K562 (cell line): ENCODE measurements around the gene KIAA1614. TPM values are rescaled to one million over a fixed set of nuclear protein-coding genes. Genes with fewer than 3 reads are reported as not detected.

Experiments
- ATAC-seq: fragments of 200-7000 bp; cut with Tn5 transposase; 3 replicates; pipeline ENCODE4 v1.9.1; 2020; ENCODE audit warnings: moderate library complexity
- BruUV-seq: library from RNA; stranded (reverse); fragments of 400-500 nt; replicated peaks from 2 replicates; lab custom pipeline; 2021; lab: Mats Ljungman, UMichigan
- CTCF ChIA-PET: fragments of 300-600 bp; formaldehyde crosslinking; extraction: SDS; loops from one replicate; lab custom pipeline; 2021; ENCODE audit warnings: low intra/inter-chr PET ratio; lab: Yijun Ruan, JAX
- POLR2A ChIA-PET: fragments of 300-600, 350-650 bp; sonication (Branson Sonifier 250); formaldehyde crosslinking; extraction: SDS; loops from one replicate; lab custom pipeline; 2021; ENCODE audit warnings: antibody characterized with exemption, inconsistent platforms; lab: Yijun Ruan, JAX
- DNase-seq, 4 experiments: peaks; one replicate each; pipeline versions ENCODE4 v3.0.0 to v3.0.0-alpha.2; 2011 to 2018; ENCODE audit warnings: low spot score in 3 of 4, mixed read lengths in 3 of 4; ENCODE audit errors: extremely low read depth in 1 of 4
- FAIRE-seq: peaks from 2 replicates; lab custom pipeline; 2011; peaks lifted over from hg19 to GRCh38; lab: Jason Lieb, UNC
- H2AFZ ChIP-seq: 2 replicates; pipeline ENCODE4 v1.6.0; 2011; ENCODE audit warnings: low read depth, low read length, control low read depth, inconsistent platforms
- H3K27ac ChIP-seq: fragments of 200-600 bp; 3 replicates; pipeline ENCODE4 v1.8.0; 2011; ENCODE audit warnings: low read depth, mild to moderate bottlenecking, control low read depth, inconsistent platforms, low read length, moderate library complexity, mixed read lengths; ENCODE audit errors: extremely low read depth
- H3K27me3 ChIP-seq, 2 experiments: fragments of 300-600 bp in 1 of 2; 2 replicates in 1 of 2; 3 replicates in 1 of 2; pipeline versions ENCODE4 v1.6.0 to v1.8.0; 2011; ENCODE audit warnings: inconsistent platforms in 2 of 2, low read length in 2 of 2, mild to moderate bottlenecking in 1 of 2, mixed read lengths in 1 of 2, moderate library complexity in 1 of 2; ENCODE audit not compliant: control insufficient read depth in 2 of 2, insufficient read depth in 2 of 2
- H3K36me3 ChIP-seq: fragments of 300-600 bp; 3 replicates; pipeline ENCODE4 v1.8.0; 2011; ENCODE audit warnings: mild to moderate bottlenecking, low read length, inconsistent platforms; ENCODE audit not compliant: control insufficient read depth, insufficient read depth
- H3K4me1 ChIP-seq, 2 experiments: fragments of 200-600 bp in 1 of 2; replicated peaks in 1 of 2; 2 replicates in 1 of 2; 3 replicates in 1 of 2; pipeline versions ENCODE4 v1.5.1 to v1.8.0; 2011; ENCODE audit warnings: inconsistent platforms in 2 of 2, low read length in 2 of 2, mild to moderate bottlenecking in 1 of 2, mixed read lengths in 1 of 2, moderate library complexity in 1 of 2; ENCODE audit not compliant: control insufficient read depth in 2 of 2, insufficient read depth in 2 of 2
- H3K4me2 ChIP-seq: 2 replicates; pipeline ENCODE4 v1.6.1; 2011; ENCODE audit warnings: low read length, control low read depth, inconsistent platforms, mixed read lengths; ENCODE audit not compliant: insufficient read depth
- H3K4me3 ChIP-seq: fragments of 200-600 bp; sonication (generic), shearing (Covaris generic); 2 replicates; pipeline ENCODE4 v1.5.1; 2016; ENCODE audit warnings: control low read depth, inconsistent platforms
- H3K79me2 ChIP-seq: fragments of 200-600 bp; 3 replicates; pipeline ENCODE4 v1.8.0; 2011; ENCODE audit warnings: low read length, inconsistent platforms; ENCODE audit not compliant: control insufficient read depth, insufficient read depth
- H3K9ac ChIP-seq, 2 experiments: 2 replicates each; pipeline versions ENCODE4 v1.6.0 to v1.6.1; 2011; ENCODE audit warnings: low read depth in 2 of 2, low read length in 2 of 2, control low read depth in 1 of 2, inconsistent platforms in 1 of 2, mild to moderate bottlenecking in 1 of 2, mixed read lengths in 1 of 2; ENCODE audit not compliant: insufficient read depth in 1 of 2
- H3K9me1 ChIP-seq: one replicate; pipeline ENCODE4 v1.6.0; 2011; ENCODE audit warnings: inconsistent platforms, mild to moderate bottlenecking, low read length, moderate library complexity; ENCODE audit not compliant: control insufficient read depth, insufficient read depth
- H3K9me3 ChIP-seq: replicated peaks from 2 replicates; pipeline ENCODE4 v1.5.1; 2011; ENCODE audit warnings: low read depth, low read length, inconsistent platforms; ENCODE audit not compliant: control insufficient read depth, insufficient read depth
- H4K20me1 ChIP-seq: replicated peaks from 2 replicates; pipeline ENCODE4 v1.6.1; 2011; ENCODE audit warnings: low read length, inconsistent platforms, mixed read lengths; ENCODE audit not compliant: control insufficient read depth, insufficient read depth
- ELF2 ChIP-seq: fragments of 250-450 bp; sonication (Bioruptor Pico); IDR thresholded peaks from 2 replicates; pipeline ENCODE4 v1.5.0; 2021; ENCODE audit warnings: mild to moderate bottlenecking
- HMBOX1 ChIP-seq: sonication (generic); IDR thresholded peaks from 2 replicates; pipeline ENCODE4 v1.6.1; 2016
- POLR2G ChIP-seq: fragments of 200-400 bp; formaldehyde crosslinking; IDR thresholded peaks from 2 replicates; pipeline ENCODE4 v1.6.1; 2017; ENCODE audit warnings: low read depth, mild to moderate bottlenecking, antibody characterized with exemption, low read length, moderate library complexity
- PRMT5 ChIP-seq: sonication (generic); formaldehyde crosslinking; IDR thresholded peaks from 2 replicates; pipeline ENCODE4 v1.5.0; 2020; ENCODE audit warnings: missing genetic modification reagents
- SRSF1 ChIP-seq: fragments of 200-400 bp; formaldehyde crosslinking; IDR thresholded peaks from 2 replicates; pipeline ENCODE4 v1.6.1; 2017; ENCODE audit warnings: mild to moderate bottlenecking, low read depth, low read length, moderate library complexity
- STAT5A ChIP-seq: IDR thresholded peaks from 2 replicates; pipeline ENCODE4 v1.6.1; 2012; ENCODE audit warnings: low read length, inconsistent platforms, borderline replicate concordance
- ZNF239 ChIP-seq: fragments of 250-450 bp; sonication (Bioruptor Pico); IDR thresholded peaks from 2 replicates; pipeline ENCODE4 v1.4.0; 2020; ENCODE audit warnings: mild to moderate bottlenecking
- WGBS: fragments of 100-300 bp; shearing (Covaris generic); methylation state at CpG from one replicate; pipeline ENCODE4 v1.1.6; 2016; ENCODE audit warnings: low coverage, mixed read lengths; ENCODE audit not compliant: insufficient coverage; ENCODE audit errors: missing lambda C conversion rate; 5-methylcytosine and 5-hydroxymethylcytosine counted together
- in situ Hi-C: fragments of 300-500 bp; cut with MboI; formaldehyde crosslinking; loops from 4 replicates; pipeline ENCODE4 v1.15.0; 2018; ENCODE audit warnings: inconsistent platforms, mixed read lengths
- intact Hi-C: fragments of 100-400 bp; cut with micrococcal nuclease; formaldehyde crosslinking; loops from 2 replicates; pipeline ENCODE4 v1.14.2; 2022
- polyA plus RNA-seq, 8 experiments: library from polyadenylated mRNA; depleted of rRNA in 4 of 8; stranded (reverse) in 5 of 8; unstranded in 3 of 8; fragments of >200 nt; fragmentation: Nextera tagmentation in 2 of 8; fragmentation: Illumina TruSeq in 1 of 8; extraction: Ambion mirVana in 2 of 8; extraction: Trizol in 1 of 8; gene quantifications; 2 replicates each; pipeline versions ENCODE4 v1.2.1 to v1.2.3, GENCODE V29; 2011 to 2014; ENCODE audit warnings: inconsistent platforms in 1 of 8, missing spikeins in 1 of 8
- total RNA-seq, 7 experiments: library from RNA; depleted of rRNA in 6 of 7; stranded (reverse); fragments of >200 nt in 6 of 7; fragmentation: Illumina TruSeq in 2 of 7; extraction: Trizol in 2 of 7; gene quantifications; 2 replicates each; pipeline versions ENCODE4 v1.2.1 to v1.2.3, GENCODE V29; 2011 to 2021; ENCODE audit warnings: low replicate concordance in 1 of 7
- TF ChIP-seq, protein P1 (sequence below), 3 experiments: fragments of 200-800 bp in 1 of 3; sonication (Bioruptor generic) in 1 of 3; sonication (generic) in 1 of 3; formaldehyde crosslinking in 1 of 3; IDR thresholded peaks; 2 replicates each; pipeline versions ENCODE4 v1.6.1 to v1.8.0; 2016 to 2022; ENCODE audit warnings: mild to moderate bottlenecking in 2 of 3, missing compliant biosample characterization in 2 of 3, missing genetic modification characterization in 2 of 3, missing genetic modification reagents in 1 of 3

KIAA1614 gene
- total and polyA plus RNA-seq, 9 of the 15 experiments (the other 6 are each of a cell fraction or from before 2014, with no cell fraction given): 0.01 to 1.1 (median 0.15) TPM; not detected in 1

- ATAC-seq: no peak; the same call in 1 of the 3 replicates
- no peak overlapping the region for H2AFZ ChIP-seq
- peak overlapping the region in 1 of 2 experiments; percentile 20; a peak in 1 of 4 replicates for H3K9ac ChIP-seq
- no peak overlapping the region for H3K4me3 ChIP-seq
- H3K4me2 ChIP-seq: no peak overlapping the region
- no peaks in the 10 kb centered on the region for H3K9me1 ChIP-seq
- TF ChIP-seq POLR2G: peak; percentile 52
- no peak for TF ChIP-seq SRSF1
- TF ChIP-seq, protein P1, sequence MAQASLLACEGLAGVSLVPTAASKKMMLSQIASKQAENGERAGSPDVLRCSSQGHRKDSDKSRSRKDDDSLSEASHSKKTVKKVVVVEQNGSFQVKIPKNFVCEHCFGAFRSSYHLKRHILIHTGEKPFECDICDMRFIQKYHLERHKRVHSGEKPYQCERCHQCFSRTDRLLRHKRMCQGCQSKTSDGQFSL (CRISPR knock-in tag; IDR thresholded peaks at IDR 0.05): no peak
- TF ChIP-seq, protein P1 (tag; IDR thresholded peaks at IDR 0.05): no peak
- no peak for TF ChIP-seq HMBOX1
- TF ChIP-seq PRMT5 (CRISPR knock-in tag): no peak
- no peak for TF ChIP-seq STAT5A
- TF ChIP-seq ZNF239 (CRISPR knock-in tag): no peak
- no peak for TF ChIP-seq ELF2
- TF ChIP-seq, all 486 proteins: peak for 1
- H3K27me3 ChIP-seq: no peaks in the 10 kb centered on the region
- no peaks in the 10 kb centered on the region for H3K79me2 ChIP-seq
- WGBS: 64% methylated on average over 7 of the region's 7 CpGs
- H3K9me3 ChIP-seq: no peaks in the 10 kb centered on the region
- H3K4me1 ChIP-seq: peaks cover 0 to 3% of the 10 kb centered on the region in 2 experiments; a peak in 1 of 5 replicates
- DNase-seq: no peak
- in situ Hi-C loops: no loop called here
- no peak for FAIRE-seq
- CTCF ChIA-PET: no interaction called here
- POLR2A ChIA-PET: interaction anchor here (1.0 to 1.6 kb wide), 2 partner anchors 12 to 15 kb away, joined by 4 read pairs; no protein-coding TSS in a partner anchor
- no peaks in the 10 kb centered on the region for H4K20me1 ChIP-seq
- intact Hi-C loops: no loop called here
- BruUV-seq: no TSS peak
- no peaks in the 10 kb centered on the region for H3K36me3 ChIP-seq
- no peak overlapping the region for H3K27ac ChIP-seq
Observed at GRCh38 chr1:180899262-180899661, 13.4 kb upstream of the KIAA1614 start.
